AG09309 (cell line): ENCODE measurements around the gene FAM114A2.
"Not testable (repeated sequence)": the region's sequence is repeated elsewhere in the genome, so short reads cannot be mapped to it uniquely, and the experiment has no call there.

Source experiments
- DNase-seq: peaks from one replicate; pipeline ENCODE4 v3.0.0-alpha.2; 2010; ENCODE audit warnings: low read depth
- H3K4me3 ChIP-seq: 2 replicates; pipeline ENCODE4 v1.5.1; 2011; ENCODE audit warnings: mild to moderate bottlenecking, low read depth, low read length, moderate library complexity; ENCODE audit not compliant: control insufficient read depth
- TF ChIP-seq, protein P1 (sequence below): IDR thresholded peaks from 2 replicates; pipeline ENCODE4 v1.5.1; 2011; ENCODE audit warnings: mild to moderate bottlenecking, low read depth, low read length, inconsistent platforms; ENCODE audit not compliant: insufficient read depth, control insufficient read depth; ENCODE audit errors: missing control alignments

The FAM114A2 gene

DNA sequence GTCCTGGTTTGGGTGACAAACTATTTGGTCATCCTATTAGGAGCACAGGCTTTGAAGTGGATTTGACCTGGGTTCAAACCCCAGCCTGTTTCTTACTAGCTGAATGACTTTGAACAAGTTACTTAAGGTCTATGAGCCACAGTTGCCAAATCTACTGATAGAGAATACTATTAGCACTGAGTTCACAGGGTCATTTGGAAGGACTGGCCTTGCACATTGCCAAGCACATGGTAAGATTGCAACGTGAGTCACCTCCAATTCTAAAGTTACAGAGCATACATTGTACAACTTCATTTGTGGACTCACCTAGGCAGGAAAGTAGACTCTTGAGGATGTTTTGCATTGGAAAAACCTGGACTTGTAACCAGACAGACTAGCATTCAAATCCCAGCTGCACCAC is 39.0 kb upstream of the FAM114A2 start:
- H3K4me3 ChIP-seq: no peak overlapping the region
- TF ChIP-seq, protein P1, sequence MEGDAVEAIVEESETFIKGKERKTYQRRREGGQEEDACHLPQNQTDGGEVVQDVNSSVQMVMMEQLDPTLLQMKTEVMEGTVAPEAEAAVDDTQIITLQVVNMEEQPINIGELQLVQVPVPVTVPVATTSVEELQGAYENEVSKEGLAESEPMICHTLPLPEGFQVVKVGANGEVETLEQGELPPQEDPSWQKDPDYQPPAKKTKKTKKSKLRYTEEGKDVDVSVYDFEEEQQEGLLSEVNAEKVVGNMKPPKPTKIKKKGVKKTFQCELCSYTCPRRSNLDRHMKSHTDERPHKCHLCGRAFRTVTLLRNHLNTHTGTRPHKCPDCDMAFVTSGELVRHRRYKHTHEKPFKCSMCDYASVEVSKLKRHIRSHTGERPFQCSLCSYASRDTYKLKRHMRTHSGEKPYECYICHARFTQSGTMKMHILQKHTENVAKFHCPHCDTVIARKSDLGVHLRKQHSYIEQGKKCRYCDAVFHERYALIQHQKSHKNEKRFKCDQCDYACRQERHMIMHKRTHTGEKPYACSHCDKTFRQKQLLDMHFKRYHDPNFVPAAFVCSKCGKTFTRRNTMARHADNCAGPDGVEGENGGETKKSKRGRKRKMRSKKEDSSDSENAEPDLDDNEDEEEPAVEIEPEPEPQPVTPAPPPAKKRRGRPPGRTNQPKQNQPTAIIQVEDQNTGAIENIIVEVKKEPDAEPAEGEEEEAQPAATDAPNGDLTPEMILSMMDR: no peak
- DNase-seq: no peak

DNA sequence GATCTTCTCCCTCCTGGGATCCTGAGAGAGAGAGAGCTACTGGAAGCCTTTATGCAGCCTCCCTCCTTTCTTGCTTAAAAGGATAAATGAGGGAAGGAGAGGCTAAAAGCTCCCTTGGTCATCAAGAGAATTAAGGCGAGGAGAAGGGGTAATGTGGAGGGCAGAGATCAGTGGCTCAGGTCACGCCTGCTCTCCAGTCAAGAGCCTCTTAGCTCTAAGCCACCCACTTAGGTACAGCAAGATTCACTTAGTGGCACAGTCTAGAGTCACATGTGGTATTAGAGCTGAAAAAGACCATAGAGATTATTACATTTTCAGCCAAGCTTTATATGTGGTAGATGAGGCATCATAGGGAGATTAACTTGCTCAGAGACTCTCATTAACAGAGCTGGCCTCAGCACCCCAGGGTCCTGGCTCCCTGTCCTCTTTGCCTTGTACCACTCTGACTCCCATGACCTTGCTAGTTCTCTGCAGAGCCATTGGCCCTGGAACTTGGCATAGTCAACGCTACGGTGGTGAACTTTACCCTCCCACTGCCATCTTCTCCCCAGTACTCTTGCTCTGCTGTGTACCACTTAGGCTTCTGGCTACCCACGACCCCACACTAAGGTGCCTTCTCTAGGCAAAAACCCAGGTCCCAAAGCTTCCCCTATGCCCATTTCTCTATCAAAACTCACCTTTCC is 37.7 kb upstream of the FAM114A2 start:
- no peak for DNase-seq
- H3K4me3 ChIP-seq: no peak overlapping the region
- TF ChIP-seq, protein P1: no peak

DNA sequence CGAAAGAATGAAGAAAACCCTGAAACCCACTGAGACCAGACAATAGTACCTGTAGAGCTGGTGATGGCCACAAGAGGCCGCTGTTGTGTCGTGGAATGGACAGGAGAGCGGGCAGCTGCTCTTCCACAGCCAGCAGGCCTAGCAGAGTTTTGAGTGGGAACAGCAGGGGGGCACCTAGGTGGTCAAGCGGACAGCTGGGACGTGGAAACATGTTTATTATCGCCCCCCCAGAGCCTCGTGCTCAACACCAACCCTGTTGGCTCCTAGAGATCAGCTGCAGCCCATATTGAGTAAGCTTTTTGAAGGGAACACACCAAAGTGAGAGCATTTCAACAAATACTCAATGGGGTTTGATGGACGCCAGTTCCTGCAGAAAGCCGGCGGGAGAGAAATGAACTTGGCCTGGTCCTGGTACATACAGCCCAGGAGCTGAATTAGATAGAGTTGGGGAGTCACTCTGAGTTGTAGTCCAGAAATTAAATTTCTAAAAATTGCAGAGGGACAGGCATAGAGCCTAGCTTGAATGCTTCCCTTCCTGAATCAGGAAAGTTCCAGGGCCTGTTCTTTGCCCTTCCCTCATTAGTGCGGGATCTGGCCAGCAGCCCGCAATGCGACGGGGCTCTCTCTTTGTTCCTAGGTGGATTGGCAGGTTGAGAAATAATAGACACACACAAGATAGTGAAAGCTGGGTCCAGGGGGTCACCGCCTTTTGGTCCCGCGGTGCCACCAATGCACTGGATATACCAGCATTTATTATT is 33.9 kb upstream of the FAM114A2 start:
- TF ChIP-seq, protein P1: peak; percentile 95
- no peak for DNase-seq
- no peak overlapping the region for H3K4me3 ChIP-seq

DNA sequence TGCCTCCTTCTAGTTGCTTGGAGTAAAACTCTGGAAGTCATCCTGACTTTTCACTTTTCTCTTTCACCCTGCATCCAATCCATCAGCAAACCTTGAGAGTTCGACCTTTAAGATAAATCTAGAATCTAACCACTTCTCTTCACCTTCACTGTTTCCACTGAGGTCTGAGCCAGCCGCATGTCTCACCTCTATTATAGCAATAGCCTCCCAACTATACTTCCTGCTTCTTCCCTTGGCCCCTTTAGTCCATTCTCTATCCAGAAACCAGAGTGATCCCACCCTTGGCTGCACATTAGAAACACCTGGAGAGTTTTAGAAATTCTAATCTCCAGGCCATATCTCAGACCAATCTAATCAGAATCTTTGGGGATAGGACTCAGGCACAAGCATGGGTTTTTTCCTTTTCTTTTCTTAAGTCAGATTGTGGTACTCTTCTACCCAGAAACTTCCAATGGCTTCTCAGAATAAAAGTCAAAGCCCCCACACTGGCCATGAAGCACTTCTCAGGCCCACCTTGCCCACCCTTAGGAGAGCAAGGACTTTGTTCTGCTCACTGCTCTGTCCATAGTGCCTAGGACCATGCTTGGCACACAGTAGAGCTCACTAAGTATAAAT is 33.2 kb upstream of the FAM114A2 start:
- TF ChIP-seq, protein P1: no peak
- no peak overlapping the region for H3K4me3 ChIP-seq
- no peak for DNase-seq

DNA sequence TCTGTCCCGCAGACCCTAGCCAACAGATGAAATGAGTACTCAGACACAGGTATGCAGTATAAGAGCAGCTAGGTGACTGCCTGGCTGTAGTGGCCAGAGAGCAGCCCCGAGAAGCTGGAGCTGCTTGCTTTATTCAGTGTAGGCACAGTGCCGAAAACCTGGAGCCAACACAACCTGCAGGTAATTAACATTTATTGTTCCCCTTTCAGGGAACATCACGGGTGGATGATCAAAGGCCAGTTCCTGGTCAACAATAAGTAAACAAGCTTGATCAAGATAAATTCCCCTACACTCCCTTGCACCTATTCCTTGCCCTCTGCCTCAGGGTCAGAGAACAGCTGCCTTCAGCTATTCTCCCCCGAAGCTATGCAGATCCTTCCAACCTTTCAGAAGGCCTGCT is 31.1 kb upstream of the FAM114A2 start:
- H3K4me3 ChIP-seq, DNase-seq: not testable (repeated sequence)

DNA sequence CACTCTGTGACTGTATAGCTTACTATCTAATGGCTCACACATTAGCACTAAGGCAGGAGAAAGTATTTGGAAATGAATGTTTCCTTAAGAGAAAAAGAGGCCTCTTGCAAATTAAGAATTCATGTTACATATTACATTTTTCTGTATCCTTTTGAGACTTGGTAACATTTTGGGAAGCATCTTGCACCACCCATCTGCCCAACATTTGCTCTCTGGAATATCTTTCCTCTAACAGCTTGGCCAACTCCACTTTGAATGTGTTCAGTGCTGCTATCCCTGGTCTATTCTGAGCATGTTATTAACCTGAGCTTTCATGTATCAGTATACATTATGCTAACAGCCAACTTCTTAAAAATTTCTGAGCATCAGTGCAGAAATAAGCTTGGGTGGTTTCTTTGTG is 27.3 kb upstream of the FAM114A2 start:
- no peak overlapping the region for H3K4me3 ChIP-seq
- DNase-seq: no peak
- TF ChIP-seq, protein P1: no peak

DNA sequence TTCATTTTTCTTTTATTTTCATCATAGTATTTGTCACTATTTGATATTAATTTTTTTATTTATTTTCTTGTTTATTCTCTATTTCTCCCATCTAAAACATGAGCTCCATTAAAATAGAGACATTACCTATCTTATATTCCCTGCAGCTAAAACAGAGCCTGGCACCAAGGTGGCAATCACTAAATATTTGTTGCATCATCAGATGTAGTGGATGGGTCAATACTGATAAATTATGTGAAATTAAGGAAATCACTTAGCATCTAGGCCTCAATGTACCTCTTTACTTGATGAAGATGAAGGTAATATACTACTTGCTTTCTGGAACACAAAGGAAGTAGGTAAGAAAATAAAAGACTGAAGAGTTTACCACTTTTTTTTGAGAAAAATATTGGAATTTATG is 24.7 kb upstream of the FAM114A2 start:
- H3K4me3 ChIP-seq: no peak overlapping the region
- TF ChIP-seq, protein P1: no peak
- no peak for DNase-seq
